ENCODE data around the gene TSPAN11. TPM values are rescaled to one million over a fixed set of nuclear protein-coding genes. Genes with fewer than 3 reads are reported as not detected.

The TSPAN11 gene
- total and polyA plus RNA-seq, 2 donors (not counting 3 experiments of a cell fraction or from before 2014, with no cell fraction given), result 2.1 to 3.9 TPM

DNA sequence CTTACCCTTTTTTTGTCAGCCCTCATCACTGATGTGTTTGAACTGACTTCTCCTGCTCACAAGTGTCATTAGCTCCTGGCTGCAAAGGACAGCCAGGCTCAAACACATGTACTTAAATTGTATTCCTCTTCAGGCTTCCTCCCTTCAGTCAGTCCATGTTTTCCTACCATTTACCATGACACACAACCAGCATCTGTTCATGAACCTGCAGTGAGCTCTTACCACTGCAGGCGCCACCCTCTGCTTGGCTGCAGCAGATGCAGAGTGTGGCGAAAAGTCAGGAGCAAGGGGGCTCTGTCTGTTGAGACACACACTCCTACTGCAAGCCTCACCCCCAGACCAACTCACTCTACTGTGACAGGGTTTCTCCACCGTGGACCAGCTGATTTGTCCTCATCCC lies 70.2 kb downstream of the TSPAN11 start:
- ChIA-PET POLR2A (no interaction called here), CTCF (interaction anchor here (0.6 to 2.7 kb wide), 6 partner anchors 11 to 301 kb away, joined by 3 to 23 read pairs (median 4); partner anchors contain the start of gene IPO8)
- H3K9ac ChIP-seq (replicated peaks; ENCODE audit: extremely low read depth, insufficient read depth, low read length), result no peak overlapping the region
- H3K9me1 ChIP-seq (replicated peaks; ENCODE audit: control insufficient read depth, extremely low read depth, insufficient read depth, low read length), result no peaks in the 10 kb centered on the region
- H3K9me3 ChIP-seq (replicated peaks; ENCODE audit: control insufficient read depth, insufficient read depth, low read length), result no peaks in the 10 kb centered on the region
- H3K36me3 ChIP-seq (ENCODE audit: control insufficient read depth in 2 of 2, extremely low read depth in 1 of 2, insufficient read depth in 2 of 2, low read length in 2 of 2), result no peaks in the 10 kb centered on the region
- dilution Hi-C loops (cut with MboI; ENCODE audit: extremely low pct_ligation_motif_present, low sequenced_read_pairs) (no loop called here), intact Hi-C loops (cut with micrococcal nuclease) (no loop called here)
- H2AFZ ChIP-seq (ENCODE audit: low read depth, low read length), result no peak overlapping the region
- TF ChIP-seq, protein P1, sequence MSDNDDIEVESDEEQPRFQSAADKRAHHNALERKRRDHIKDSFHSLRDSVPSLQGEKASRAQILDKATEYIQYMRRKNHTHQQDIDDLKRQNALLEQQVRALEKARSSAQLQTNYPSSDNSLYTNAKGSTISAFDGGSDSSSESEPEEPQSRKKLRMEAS (IDR thresholded peaks at IDR 0.05; ENCODE audit: insufficient read depth, insufficient read length), result no peak
- no peak for TF ChIP-seq GATA2 (IDR thresholded peaks at IDR 0.05; ENCODE audit: insufficient read depth, insufficient read length, low read depth, low read length)
- TF ChIP-seq POLR2AphosphoS5 (IDR thresholded peaks at IDR 0.05; ENCODE audit: insufficient read depth, low read depth, low read length), result no peak
- no peak for TF ChIP-seq JUN (IDR thresholded peaks at IDR 0.05; ENCODE audit: borderline replicate concordance, insufficient read depth, insufficient read length, low read depth)
- TF ChIP-seq FOS (IDR thresholded peaks at IDR 0.05; ENCODE audit: borderline replicate concordance, insufficient read depth, low read length), result no peak
- TF ChIP-seq POLR2A (IDR thresholded peaks at IDR 0.05; ENCODE audit: low read depth, low read length), result no peak
- TF ChIP-seq EZH2 (IDR thresholded peaks at IDR 0.05; ENCODE audit: borderline replicate concordance, low read depth, low read length, severe bottlenecking), result no peak
- H3K27me3 ChIP-seq (ENCODE audit: control insufficient read depth in 2 of 2, insufficient read depth in 2 of 2, low read length in 2 of 2), result no peaks in the 10 kb centered on the region
- no peaks in the 10 kb centered on the region for H3K79me2 ChIP-seq (ENCODE audit: control insufficient read depth, insufficient read depth, low read length)
- H3K4me2 ChIP-seq (ENCODE audit: insufficient read depth, low read length), result no peak overlapping the region
- no TSS peak for BruUV-seq (replicated peaks)
- H3K27ac ChIP-seq (ENCODE audit: insufficient read depth, low read depth, low read length), result no peak overlapping the region
- no peaks in the 10 kb centered on the region for H4K20me1 ChIP-seq (replicated peaks; ENCODE audit: control insufficient read depth, extremely low read depth, insufficient read depth, low read length)
- no peak for DNase-seq (ENCODE audit: low read depth, low spot score)
- H3K4me3 ChIP-seq (replicated peaks in 1 of 3; ENCODE audit: insufficient read depth in 1 of 3, low read depth in 1 of 3, low read length in 3 of 3), result no peak overlapping the region
- H3K4me1 ChIP-seq (ENCODE audit: control insufficient read depth, extremely low read depth, insufficient read depth, low read length), result peaks cover 21% of the 10 kb centered on the region
- no peak for FAIRE-seq
